CD14-positive monocyte (primary cell): ENCODE data around the gene CSKMT. TPM values are rescaled to one million over a fixed set of nuclear protein-coding genes. Genes with fewer than 3 reads are reported as not detected.
A peak's percentile ranks its signal among the peaks of the same experiment; 100 is the strongest.

Source experiments
- DNase-seq, 3 donors: peaks; one replicate each; pipeline ENCODE4 v3.0.0-alpha.2; 2011 to 2022
- H2AFZ ChIP-seq: 2 replicates; pipeline ENCODE4 v1.6.0; 2012; ENCODE audit warnings: mild to moderate bottlenecking, low read depth, low read length, inconsistent platforms; ENCODE audit not compliant: insufficient read depth, poor library complexity, severe bottlenecking
- H3K27ac ChIP-seq, 2 donors: 1 replicate in 1 of 2; 2 replicates in 1 of 2; pipeline ENCODE4 v1.5.1; 2012 to 2013; ENCODE audit warnings: low read length in 2 of 2, control low read depth in 1 of 2, inconsistent platforms in 1 of 2, low read depth in 1 of 2, mild to moderate bottlenecking in 1 of 2
- H3K27me3 ChIP-seq, 2 donors: one replicate each; pipeline versions ENCODE4 v1.6.0 to v1.6.1; 2011 to 2013; ENCODE audit warnings: low read length in 2 of 2; ENCODE audit not compliant: control insufficient read depth in 2 of 2, insufficient read depth in 2 of 2
- H3K36me3 ChIP-seq, 2 donors: replicated peaks in 1 of 2; 1 replicate in 1 of 2; 2 replicates in 1 of 2; pipeline versions ENCODE4 v1.5.1 to v1.6.1; 2012 to 2013; ENCODE audit warnings: low read length in 2 of 2, control low read depth in 1 of 2, inconsistent platforms in 1 of 2, mild to moderate bottlenecking in 1 of 2; ENCODE audit not compliant: insufficient read depth in 2 of 2, control insufficient read depth in 1 of 2
- H3K4me1 ChIP-seq, 2 donors: 1 replicate in 1 of 2; 2 replicates in 1 of 2; pipeline versions ENCODE4 v1.5.1 to v1.6.1; 2012 to 2013; ENCODE audit warnings: low read length in 2 of 2, control low read depth in 1 of 2, inconsistent platforms in 1 of 2, mild to moderate bottlenecking in 1 of 2, moderate library complexity in 1 of 2; ENCODE audit not compliant: insufficient read depth in 2 of 2, control insufficient read depth in 1 of 2
- H3K4me2 ChIP-seq: replicated peaks from 2 replicates; pipeline ENCODE3; 2012; ENCODE audit warnings: low read length, moderate library complexity, mild to moderate bottlenecking; ENCODE audit not compliant: poor library complexity, severe bottlenecking; ENCODE audit errors: extremely low read depth
- H3K4me3 ChIP-seq, 3 experiments: fragments of 200-600 bp in 1 of 3; sonication (generic) in 1 of 3; replicated peaks in 1 of 3; 1 replicate in 2 of 3; 2 replicates in 1 of 3; pipeline ENCODE4 v1.5.1; 2011 to 2013; ENCODE audit warnings: low read length in 3 of 3, mild to moderate bottlenecking in 3 of 3, control low read depth in 2 of 3, low read depth in 2 of 3, inconsistent platforms in 1 of 3, moderate library complexity in 1 of 3
- H3K79me2 ChIP-seq: 2 replicates; pipeline ENCODE4 v1.6.0; 2012; ENCODE audit warnings: mild to moderate bottlenecking, control low read depth, inconsistent platforms, low read length, moderate library complexity; ENCODE audit not compliant: insufficient read depth
- H3K9ac ChIP-seq: 2 replicates; pipeline ENCODE4 v1.6.0; 2017; ENCODE audit warnings: low read length, mild to moderate bottlenecking; ENCODE audit not compliant: insufficient read depth, poor library complexity, severe bottlenecking
- H3K9me3 ChIP-seq, 2 donors: replicated peaks in 1 of 2; 1 replicate in 1 of 2; 2 replicates in 1 of 2; pipeline versions ENCODE4 v1.5.1 to v1.6.1; 2012 to 2013; ENCODE audit warnings: low read length in 2 of 2, control low read depth in 1 of 2; ENCODE audit not compliant: control insufficient read depth in 1 of 2, insufficient read depth in 1 of 2
- H4K20me1 ChIP-seq: 2 replicates; pipeline ENCODE4 v1.6.0; 2012; ENCODE audit warnings: mild to moderate bottlenecking, low read length, control low read depth, moderate library complexity; ENCODE audit not compliant: insufficient read depth
- H3K27ac Mint-ChIP-seq, 7 donors: one replicate each; pipeline ENCODE4 v1.8.0; 2020; ENCODE audit warnings: mild to moderate bottlenecking in 7 of 7, mixed read lengths in 7 of 7, moderate library complexity in 6 of 7, inconsistent platforms in 2 of 7
- H3K27me3 Mint-ChIP-seq, 3 donors: one replicate each; pipeline ENCODE4 v1.8.0; 2021 to 2022; ENCODE audit warnings: low read depth in 3 of 3, mild to moderate bottlenecking in 3 of 3, mixed read lengths in 3 of 3, moderate library complexity in 3 of 3, inconsistent platforms in 1 of 3
- H3K36me3 Mint-ChIP-seq, 2 donors: one replicate each; pipeline ENCODE4 v1.8.0; 2020; ENCODE audit warnings: mixed read lengths in 2 of 2, inconsistent platforms in 1 of 2, mild to moderate bottlenecking in 1 of 2
- H3K4me1 Mint-ChIP-seq: one replicate; pipeline ENCODE4 v1.8.0; 2020; ENCODE audit warnings: mild to moderate bottlenecking, mixed read lengths
- H3K4me3 Mint-ChIP-seq, 2 donors: one replicate each; pipeline ENCODE4 v1.8.0; 2020; ENCODE audit warnings: mild to moderate bottlenecking in 2 of 2, mixed read lengths in 2 of 2, moderate library complexity in 1 of 2
- H3K9me3 Mint-ChIP-seq, 7 donors: one replicate each; pipeline ENCODE4 v1.8.0; 2020 to 2022; ENCODE audit warnings: mixed read lengths in 7 of 7, mild to moderate bottlenecking in 6 of 7, moderate library complexity in 6 of 7, inconsistent platforms in 2 of 7
- WGBS: methylation state at CpG from one replicate; pipeline ENCODE4 v1.1.5; 2013; ENCODE audit warnings: missing lambda C conversion rate; ENCODE audit not compliant: insufficient coverage; 5-methylcytosine and 5-hydroxymethylcytosine counted together
- intact Hi-C, 2 donors: fragments of 100-400 bp; cut with micrococcal nuclease; formaldehyde crosslinking; loops; one replicate each; pipeline versions ENCODE4 v1.15.0 to v1.15.1; 2023
- polyA plus RNA-seq, 3 donors: library from polyadenylated mRNA; depleted of rRNA in 1 of 3; unstranded in 2 of 3; stranded (reverse) in 1 of 3; fragments of 300-500 nt in 2 of 3; fragments of >200 nt in 1 of 3; fragmentation: Illumina TruSeq in 2 of 3; gene quantifications; 1 replicate in 2 of 3; 2 replicates in 1 of 3; pipeline ENCODE4 v1.2.3, GENCODE V29; 2012 to 2021
- TF ChIP-seq, protein P1 (sequence below): fragments of 200-600 bp; IDR thresholded peaks from one replicate; pipeline ENCODE4 v1.8.0; 2022; ENCODE audit warnings: antibody characterized with exemption, mild to moderate bottlenecking

CSKMT gene
- polyA plus RNA-seq, 3 donors = 0.73 to 4.9 (median 1.4) TPM

DNA sequence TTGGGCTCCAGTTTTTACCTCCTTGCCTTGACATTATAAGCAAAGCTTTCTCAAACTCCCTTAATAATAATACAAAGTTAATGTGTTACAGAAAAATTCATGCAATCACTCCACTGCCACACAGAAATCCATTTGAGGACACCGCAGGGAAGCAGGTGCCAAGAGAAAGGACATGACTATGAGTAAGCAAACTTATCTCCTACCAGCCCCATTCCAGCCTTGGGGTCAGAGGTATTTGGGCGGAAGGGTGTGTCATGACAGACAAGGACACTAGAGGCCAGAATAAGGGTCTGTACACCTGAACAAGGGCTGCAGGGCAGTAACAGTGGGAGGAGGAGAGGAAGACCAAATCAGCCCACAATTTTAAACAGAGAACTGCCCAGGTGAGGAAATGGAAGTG, 48.2 kb downstream of the CSKMT start:
- peaks cover 17% of the 10 kb centered on the region for H3K4me1 Mint-ChIP-seq
- no peaks in the 10 kb centered on the region for H3K27me3 Mint-ChIP-seq
- Histone ChIP-seq H2AFZ (no peak overlapping the region), H3K4me1 (peaks cover 16 to 20% of the 10 kb centered on the region in 2 donors), H3K4me2 (no peak overlapping the region), H3K36me3 (peaks cover 67 to 78% of the 10 kb centered on the region in 2 donors), H3K4me3 (no peak overlapping the region), H3K9ac (no peak overlapping the region), H3K79me2 (peaks cover 42% of the 10 kb centered on the region), H3K9me3 (no peaks in the 10 kb centered on the region), H4K20me1 (peaks cover 35% of the 10 kb centered on the region), H3K27ac (peak overlapping the region in 1 of 2 donors; percentile 12), H3K27me3 (no peaks in the 10 kb centered on the region)
- peak overlapping the region in 6 of 7 donors; percentile 3 to 72 (median 50) for H3K27ac Mint-ChIP-seq
- H3K4me3 Mint-ChIP-seq = no peak overlapping the region
- no peak for DNase-seq
- TF ChIP-seq, protein P1, sequence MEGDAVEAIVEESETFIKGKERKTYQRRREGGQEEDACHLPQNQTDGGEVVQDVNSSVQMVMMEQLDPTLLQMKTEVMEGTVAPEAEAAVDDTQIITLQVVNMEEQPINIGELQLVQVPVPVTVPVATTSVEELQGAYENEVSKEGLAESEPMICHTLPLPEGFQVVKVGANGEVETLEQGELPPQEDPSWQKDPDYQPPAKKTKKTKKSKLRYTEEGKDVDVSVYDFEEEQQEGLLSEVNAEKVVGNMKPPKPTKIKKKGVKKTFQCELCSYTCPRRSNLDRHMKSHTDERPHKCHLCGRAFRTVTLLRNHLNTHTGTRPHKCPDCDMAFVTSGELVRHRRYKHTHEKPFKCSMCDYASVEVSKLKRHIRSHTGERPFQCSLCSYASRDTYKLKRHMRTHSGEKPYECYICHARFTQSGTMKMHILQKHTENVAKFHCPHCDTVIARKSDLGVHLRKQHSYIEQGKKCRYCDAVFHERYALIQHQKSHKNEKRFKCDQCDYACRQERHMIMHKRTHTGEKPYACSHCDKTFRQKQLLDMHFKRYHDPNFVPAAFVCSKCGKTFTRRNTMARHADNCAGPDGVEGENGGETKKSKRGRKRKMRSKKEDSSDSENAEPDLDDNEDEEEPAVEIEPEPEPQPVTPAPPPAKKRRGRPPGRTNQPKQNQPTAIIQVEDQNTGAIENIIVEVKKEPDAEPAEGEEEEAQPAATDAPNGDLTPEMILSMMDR = no peak
- no peaks in the 10 kb centered on the region for H3K9me3 Mint-ChIP-seq
- intact Hi-C loops = no loop called here
- peaks cover 64 to 73% of the 10 kb centered on the region in 2 donors for H3K36me3 Mint-ChIP-seq
- no CpG with 5 or more reads among the region's 2 CpGs for WGBS

GRCh38 chr11:62715150-62716130, 50.3 kb downstream of the CSKMT start:
- no peak overlapping the region for H3K4me2 ChIP-seq
- peaks cover 52% of the 10 kb centered on the region for H4K20me1 ChIP-seq
- H3K4me1 ChIP-seq = peaks cover 1 to 3% of the 10 kb centered on the region in 2 donors
- no peaks in the 10 kb centered on the region for H3K9me3 Mint-ChIP-seq
- H3K36me3 ChIP-seq = peaks cover 86 to 98% of the 10 kb centered on the region in 2 donors
- H3K27me3 Mint-ChIP-seq = no peaks in the 10 kb centered on the region
- H3K27me3 ChIP-seq = no peaks in the 10 kb centered on the region
- H3K27ac ChIP-seq = no peak overlapping the region
- H3K4me1 Mint-ChIP-seq = peaks cover 4% of the 10 kb centered on the region
- no peaks in the 10 kb centered on the region for H3K9me3 ChIP-seq
- no peak overlapping the region for H3K4me3 ChIP-seq
- DNase-seq = no peak
- H3K9ac ChIP-seq = no peak overlapping the region
- no peak overlapping the region for H3K4me3 Mint-ChIP-seq
- 98% methylated on average over 15 of the region's 24 CpGs for WGBS
- H3K27ac Mint-ChIP-seq = peak overlapping the region in 2 of 7 donors; percentile 27 to 40
- H3K36me3 Mint-ChIP-seq = peaks cover 82 to 91% of the 10 kb centered on the region in 2 donors
- H3K79me2 ChIP-seq = peaks cover 59% of the 10 kb centered on the region
- no peak overlapping the region for H2AFZ ChIP-seq
- TF ChIP-seq, protein P1 = no peak
- intact Hi-C loops = no loop called here
